Neutrophil (primary cell): ENCODE results near the gene KISS1R.

Experiments
- H3K27ac ChIP-seq: fragments of 200-600 bp; sonication (generic); 2 replicates; pipeline ENCODE4 v1.5.1; 2016; ENCODE audit warnings: mild to moderate bottlenecking, moderate library complexity
- H3K27me3 ChIP-seq: fragments of 200-600 bp; sonication (generic); 2 replicates; pipeline ENCODE4 v1.6.0; 2016; ENCODE audit warnings: mild to moderate bottlenecking
- H3K36me3 ChIP-seq: fragments of 200-600 bp; sonication (generic); 2 replicates; pipeline ENCODE4 v1.5.1; 2017
- H3K4me1 ChIP-seq, 2 experiments: fragments of 200-600 bp in 1 of 2; sonication (generic) in 1 of 2; 1 replicate in 1 of 2; 2 replicates in 1 of 2; pipeline versions ENCODE4 v1.5.1 to v1.6.1; 2013 to 2016; ENCODE audit warnings: low read depth in 1 of 2, low read length in 1 of 2, mild to moderate bottlenecking in 1 of 2, moderate library complexity in 1 of 2; ENCODE audit not compliant: control insufficient read depth in 1 of 2, insufficient read depth in 1 of 2
- H3K4me3 ChIP-seq, 2 experiments: fragments of 200-600 bp in 1 of 2; sonication (generic) in 1 of 2; 1 replicate in 1 of 2; 2 replicates in 1 of 2; pipeline ENCODE4 v1.5.1; 2013 to 2016; ENCODE audit warnings: low read depth in 1 of 2, low read length in 1 of 2, mild to moderate bottlenecking in 1 of 2, moderate library complexity in 1 of 2
- H3K9me3 ChIP-seq: fragments of 200-600 bp; sonication (generic); 2 replicates; pipeline ENCODE4 v1.5.1; 2016
- CTCF ChIP-seq: fragments of 200-600 bp; sonication (generic); IDR thresholded peaks from 2 replicates; pipeline ENCODE4 v1.5.1; 2016; ENCODE audit warnings: antibody characterized with exemption

The KISS1R gene

GRCh38 chr19:944171-944567 is 27.0 kb downstream of the KISS1R start:
- H3K4me3 ChIP-seq = no peak overlapping the region
- no peaks in the 10 kb centered on the region for H3K27me3 ChIP-seq
- H3K27ac ChIP-seq = no peak overlapping the region
- H3K9me3 ChIP-seq = no peaks in the 10 kb centered on the region
- TF ChIP-seq CTCF = no peak
- peaks cover 21 to 55% of the 10 kb centered on the region in 2 experiments for H3K4me1 ChIP-seq
- H3K36me3 ChIP-seq = peaks cover 47% of the 10 kb centered on the region

- Histone ChIP-seq H3K9me3 (no peaks in the 10 kb centered on the region), H3K4me3 (no peak overlapping the region), H3K36me3 (peaks cover 41% of the 10 kb centered on the region), H3K4me1 (peaks cover 21 to 54% of the 10 kb centered on the region in 2 experiments), H3K27ac (no peak overlapping the region), H3K27me3 (no peaks in the 10 kb centered on the region)
- no peak for TF ChIP-seq CTCF
These were observed 27.6 kb downstream of the KISS1R start for GRCh38 chr19:944663-945241.

GRCh38 chr19:945401-946252 is 28.5 kb downstream of the KISS1R start:
- H3K36me3 ChIP-seq = peaks cover 37% of the 10 kb centered on the region
- peaks cover 21 to 45% of the 10 kb centered on the region in 2 experiments for H3K4me1 ChIP-seq
- no peaks in the 10 kb centered on the region for H3K27me3 ChIP-seq
- H3K27ac ChIP-seq = no peak overlapping the region
- no peak for TF ChIP-seq CTCF
- no peaks in the 10 kb centered on the region for H3K9me3 ChIP-seq
- no peak overlapping the region for H3K4me3 ChIP-seq

- no peak for TF ChIP-seq CTCF
- no peaks in the 10 kb centered on the region for H3K9me3 ChIP-seq
- H3K4me1 ChIP-seq = peaks cover 22 to 30% of the 10 kb centered on the region in 2 experiments
- peak overlapping the region in 1 of 2 experiments; percentile 40 for H3K4me3 ChIP-seq
- H3K36me3 ChIP-seq = peaks cover 33% of the 10 kb centered on the region
- peak overlapping the region; percentile 48 for H3K27ac ChIP-seq
- H3K27me3 ChIP-seq = no peaks in the 10 kb centered on the region
These were observed 30.1 kb downstream of the KISS1R start for GRCh38 chr19:947090-947706.

GRCh38 chr19:947707-948539 is 30.8 kb downstream of the KISS1R start:
- Histone ChIP-seq H3K4me1 (peaks cover 29 to 35% of the 10 kb centered on the region in 2 experiments), H3K36me3 (peaks cover 25% of the 10 kb centered on the region), H3K27ac (peak overlapping the region; percentile 48), H3K9me3 (no peaks in the 10 kb centered on the region), H3K4me3 (peak overlapping the region in 1 of 2 experiments; percentile 40), H3K27me3 (no peaks in the 10 kb centered on the region)
- no peak for TF ChIP-seq CTCF
